Measurements from ENCODE around the gene PRIM1. TPM values are rescaled to one million over a fixed set of nuclear protein-coding genes. Genes with fewer than 3 reads are reported as not detected.
"Not testable (repeated sequence)": the region's sequence is repeated elsewhere in the genome, so short reads cannot be mapped to it uniquely, and the experiment has no call there.

The PRIM1 gene
- 7.6 TPM for total RNA-seq (2013)
- polyA plus RNA-seq (1 to 10 TPM; 3.6 to 6.3 (median 5.6) TPM), polyA minus RNA-seq (2.5 and 3.2 TPM in 2 replicates), total RNA-seq (0.46 to 3.3 (median 2.2) reads per million in 11 experiments)

- peaks cover 34% of the 10 kb centered on the region in 2 donors for H3K4me1 ChIP-seq (ENCODE audit: control insufficient read depth in 1 of 2, insufficient read depth in 2 of 2, low read length in 2 of 2)
- TF ChIP-seq CTCF (IDR thresholded peaks at IDR 0.05), result no peak
- intact Hi-C loops (cut with micrococcal nuclease), result no loop called here
Measured at GRCh38 chr12:56751712-56752598, at the start of gene PRIM1. Gene PRIM1 (minus strand): TSS chr12:56752323. CDS start chr12:56752298, 25 bp downstream.

GRCh38 chr12:56800221-56800620 lies 48.1 kb upstream of the PRIM1 start:
- Histone ChIP-seq H3K4me1 (ENCODE audit: control insufficient read depth in 1 of 2, insufficient read depth in 2 of 2, low read length in 2 of 2) (no peaks in the 10 kb centered on the region), H3K9ac (ENCODE audit: insufficient read depth, low read length, poor library complexity, severe bottlenecking) (no peak overlapping the region), H3K4me3 (replicated peaks in 1 of 3; ENCODE audit: low read depth in 2 of 3, low read length in 3 of 3) (no peak overlapping the region), H3K9me3 (replicated peaks in 1 of 2; ENCODE audit: control insufficient read depth in 1 of 2, insufficient read depth in 1 of 2, low read length in 2 of 2) (no peaks in the 10 kb centered on the region), H4K20me1 (ENCODE audit: insufficient read depth, low read length) (no peaks in the 10 kb centered on the region), H2AFZ (ENCODE audit: insufficient read depth, low read depth, low read length, poor library complexity, severe bottlenecking) (no peak overlapping the region), H3K4me2 (replicated peaks; ENCODE audit: extremely low read depth, low read length, poor library complexity, severe bottlenecking) (no peak overlapping the region), H3K36me3 (replicated peaks in 1 of 2; ENCODE audit: control insufficient read depth in 1 of 2, insufficient read depth in 2 of 2, low read length in 2 of 2) (no peaks in the 10 kb centered on the region), H3K27me3 (ENCODE audit: control insufficient read depth in 2 of 2, insufficient read depth in 2 of 2, low read length in 2 of 2) (no peaks in the 10 kb centered on the region), H3K27ac (ENCODE audit: low read depth in 1 of 2, low read length in 2 of 2) (no peak overlapping the region), H3K79me2 (ENCODE audit: insufficient read depth, low read length) (no peaks in the 10 kb centered on the region)
- peaks cover 0 to 1% (median 0%) of the 10 kb centered on the region in 3 donors for H3K27me3 Mint-ChIP-seq (ENCODE audit: low read depth in 3 of 3)
- no peak overlapping the region for H3K27ac Mint-ChIP-seq
- no peaks in the 10 kb centered on the region for H3K4me1 Mint-ChIP-seq
- no peak for TF ChIP-seq CTCF (IDR thresholded peaks at IDR 0.05)
- intact Hi-C loops (cut with micrococcal nuclease), result no loop called here
- peaks cover 1 to 12% (median 6%) of the 10 kb centered on the region in 7 donors for H3K9me3 Mint-ChIP-seq
- no peaks in the 10 kb centered on the region for H3K36me3 Mint-ChIP-seq
- no peak for DNase-seq
- no peak overlapping the region for H3K4me3 Mint-ChIP-seq

More at GRCh38 chr12:56751712-56752598, at the start of gene PRIM1:
- Histone ChIP-seq H3K27ac (ENCODE audit: low read depth in 1 of 2, low read length in 2 of 2) (peak within 1 kb of the TSS; percentile 39 to 66), H3K4me3 (replicated peaks in 1 of 3; ENCODE audit: low read depth in 2 of 3, low read length in 3 of 3) (peak within 1 kb of the TSS; percentile 85 to 94 (median 85)), H3K79me2 (ENCODE audit: insufficient read depth, low read length) (peaks cover 37% of the 10 kb centered on the region), H3K9ac (ENCODE audit: insufficient read depth, low read length, poor library complexity, severe bottlenecking) (peak within 1 kb of the TSS; percentile 47), H4K20me1 (ENCODE audit: insufficient read depth, low read length) (no peaks in the 10 kb centered on the region), H2AFZ (ENCODE audit: insufficient read depth, low read depth, low read length, poor library complexity, severe bottlenecking) (peak within 1 kb of the TSS; percentile 87), H3K4me2 (replicated peaks; ENCODE audit: extremely low read depth, low read length, poor library complexity, severe bottlenecking) (peak within 1 kb of the TSS; percentile 93), H3K9me3 (replicated peaks in 1 of 2; ENCODE audit: control insufficient read depth in 1 of 2, insufficient read depth in 1 of 2, low read length in 2 of 2) (no peaks in the 10 kb centered on the region), H3K36me3 (replicated peaks in 1 of 2; ENCODE audit: control insufficient read depth in 1 of 2, insufficient read depth in 2 of 2, low read length in 2 of 2) (peaks cover 0 to 2% of the 10 kb centered on the region in 2 donors), H3K27me3 (ENCODE audit: control insufficient read depth in 2 of 2, insufficient read depth in 2 of 2, low read length in 2 of 2) (no peaks in the 10 kb centered on the region)
- peak within 1 kb of the TSS; percentile 61 to 88 (median 79) for H3K27ac Mint-ChIP-seq
- H3K36me3 Mint-ChIP-seq, result peaks cover 0 to 7% of the 10 kb centered on the region in 2 donors
- 0% methylated on average over 42 of the region's 64 CpGs for WGBS (ENCODE audit: insufficient coverage)
- H3K27me3 Mint-ChIP-seq (ENCODE audit: low read depth in 3 of 3), result peaks cover 0 to 2% (median 0%) of the 10 kb centered on the region in 3 donors
- peak; percentile 59 to 77 (median 74) for DNase-seq
- H3K9me3 Mint-ChIP-seq, result no peaks in the 10 kb centered on the region
- peak within 1 kb of the TSS; percentile 95 for H3K4me3 Mint-ChIP-seq
- peaks cover 45% of the 10 kb centered on the region for H3K4me1 Mint-ChIP-seq

- H3K27me3 ChIP-seq (ENCODE audit: control insufficient read depth in 2 of 2, insufficient read depth in 2 of 2, low read length in 2 of 2); H3K79me2 ChIP-seq (ENCODE audit: insufficient read depth, low read length); H3K27me3 Mint-ChIP-seq (ENCODE audit: low read depth in 3 of 3); H3K4me3 ChIP-seq (replicated peaks in 1 of 3; ENCODE audit: low read depth in 2 of 3, low read length in 3 of 3); H3K4me1 Mint-ChIP-seq; H3K27ac ChIP-seq (ENCODE audit: low read depth in 1 of 2, low read length in 2 of 2); H3K4me1 ChIP-seq (ENCODE audit: control insufficient read depth in 1 of 2, insufficient read depth in 2 of 2, low read length in 2 of 2); H3K36me3 Mint-ChIP-seq; H3K4me2 ChIP-seq (replicated peaks; ENCODE audit: extremely low read depth, low read length, poor library complexity, severe bottlenecking); H4K20me1 ChIP-seq (ENCODE audit: insufficient read depth, low read length); H3K4me3 Mint-ChIP-seq; H2AFZ ChIP-seq (ENCODE audit: insufficient read depth, low read depth, low read length, poor library complexity, severe bottlenecking); H3K36me3 ChIP-seq (replicated peaks in 1 of 2; ENCODE audit: control insufficient read depth in 1 of 2, insufficient read depth in 2 of 2, low read length in 2 of 2); H3K9me3 ChIP-seq (replicated peaks in 1 of 2; ENCODE audit: control insufficient read depth in 1 of 2, insufficient read depth in 1 of 2, low read length in 2 of 2); DNase-seq; H3K9ac ChIP-seq (ENCODE audit: insufficient read depth, low read length, poor library complexity, severe bottlenecking); intact Hi-C loops (cut with micrococcal nuclease): not testable (repeated sequence)
- H3K27ac Mint-ChIP-seq, result peak overlapping the region in 1 of 7 donors; percentile 72
- H3K9me3 Mint-ChIP-seq, result peaks cover 0 to 12% (median 5%) of the 10 kb centered on the region in 7 donors
- no CpG with 5 or more reads among the region's 6 CpGs for WGBS (ENCODE audit: insufficient coverage)
Measured at GRCh38 chr12:56799345-56799744, 47.2 kb upstream of the PRIM1 start.
